Peyer's patch (tissue), 4 donors: ENCODE data around the gene MEGF8. TPM values are rescaled to one million over a fixed set of nuclear protein-coding genes. Genes with fewer than 3 reads are reported as not detected.

Experiments used
- DNase-seq, 3 donors: peaks; one replicate each; pipeline ENCODE4 v3.0.0-alpha.2; 2017 to 2019
- H3K27ac ChIP-seq, 4 donors: fragments of 200-600 bp; sonication (generic); one replicate each; pipeline ENCODE4 v1.5.1; 2016 to 2019
- H3K27me3 ChIP-seq, 2 donors: fragments of 200-600 bp; sonication (generic); one replicate each; pipeline ENCODE4 v1.5.1; 2019
- H3K36me3 ChIP-seq, 3 donors: fragments of 200-600 bp; sonication (generic); one replicate each; pipeline ENCODE4 v1.5.1; 2016 to 2019
- H3K4me1 ChIP-seq, 4 donors: fragments of 200-600 bp; sonication (generic); one replicate each; pipeline ENCODE4 v1.5.1; 2016 to 2019
- H3K4me3 ChIP-seq, 4 donors: fragments of 200-600 bp; sonication (generic); 1 replicate in 3 of 4; 2 replicates in 1 of 4; pipeline ENCODE4 v1.5.1; 2016 to 2019; ENCODE audit warnings: mild to moderate bottlenecking in 1 of 4
- H3K9me3 ChIP-seq, 4 donors: fragments of 200-600 bp; sonication (generic); one replicate each; pipeline ENCODE4 v1.5.1; 2016 to 2019; ENCODE audit warnings: mild to moderate bottlenecking in 1 of 4
- CTCF ChIP-seq, 6 experiments: fragments of 450-650 bp in 4 of 6; fragments of 200-600 bp in 2 of 6; sonication (generic) in 1 of 6; IDR thresholded peaks; one replicate each; pipeline ENCODE4 v1.5.1; 2017 to 2019; ENCODE audit warnings: antibody characterized with exemption in 6 of 6, mild to moderate bottlenecking in 3 of 6, moderate library complexity in 1 of 6
- POLR2A ChIP-seq, 2 donors: fragments of 450-650 bp; IDR thresholded peaks; one replicate each; pipeline ENCODE4 v1.5.1; 2017; ENCODE audit warnings: antibody characterized with exemption in 2 of 2, mild to moderate bottlenecking in 2 of 2, moderate library complexity in 2 of 2
- total RNA-seq, 4 donors: library from RNA; depleted of rRNA; stranded (reverse); fragments of >200 nt; gene quantifications; one replicate each; pipeline ENCODE4 v1.1.0, GENCODE V29; 2016

MEGF8 gene
- total RNA-seq, 4 donors from 2014 or later = 12.3 to 30.8 (median 22.3) TPM

GRCh38 chr19:42284591-42285341 is 40.7 kb upstream of the MEGF8 start:
- Histone ChIP-seq H3K36me3 (peaks cover 0 to 32% (median 0%) of the 10 kb centered on the region in 3 donors), H3K4me3 (peak overlapping the region; percentile 53 to 89 (median 76)), H3K27ac (peak overlapping the region; percentile 65 to 99 (median 88)), H3K9me3 (no peaks in the 10 kb centered on the region), H3K4me1 (peaks cover 6 to 56% (median 39%) of the 10 kb centered on the region in 4 donors), H3K27me3 (no peaks in the 10 kb centered on the region)
- no peak for TF ChIP-seq POLR2A (IDR thresholded peaks at IDR 0.05)
- TF ChIP-seq CTCF (IDR thresholded peaks at IDR 0.05) = no peak
- peak in 1 of 3 donors; percentile 29 for DNase-seq

GRCh38 chr19:42285541-42285941 is 39.9 kb upstream of the MEGF8 start:
- Histone ChIP-seq H3K27me3 (no peaks in the 10 kb centered on the region), H3K27ac (peak overlapping the region; percentile 20 to 96 (median 60)), H3K4me3 (peak overlapping the region in 2 of 4 donors; percentile 70 to 83), H3K9me3 (no peaks in the 10 kb centered on the region), H3K36me3 (peaks cover 0 to 40% (median 0%) of the 10 kb centered on the region in 3 donors), H3K4me1 (peaks cover 6 to 56% (median 37%) of the 10 kb centered on the region in 4 donors)
- peak in 1 of 3 donors; percentile 39 for DNase-seq
- TF ChIP-seq POLR2A (IDR thresholded peaks at IDR 0.05) (no peak), CTCF (IDR thresholded peaks at IDR 0.05) (no peak)

- no peak for DNase-seq
- peaks cover 6 to 56% (median 36%) of the 10 kb centered on the region in 4 donors for H3K4me1 ChIP-seq
- no peaks in the 10 kb centered on the region for H3K9me3 ChIP-seq
- no peaks in the 10 kb centered on the region for H3K27me3 ChIP-seq
- TF ChIP-seq CTCF (IDR thresholded peaks at IDR 0.05) (no peak), POLR2A (IDR thresholded peaks at IDR 0.05) (no peak)
- peak overlapping the region; percentile 20 to 96 (median 34) for H3K27ac ChIP-seq
- H3K36me3 ChIP-seq = peaks cover 0 to 44% (median 0%) of the 10 kb centered on the region in 3 donors
- H3K4me3 ChIP-seq = no peak overlapping the region
These were observed 39.5 kb upstream of the MEGF8 start for GRCh38 chr19:42285988-42286348.

GRCh38 chr19:42286349-42287016 is 39.0 kb upstream of the MEGF8 start:
- Histone ChIP-seq H3K4me1 (peaks cover 6 to 53% (median 31%) of the 10 kb centered on the region in 4 donors), H3K36me3 (peaks cover 0 to 49% (median 0%) of the 10 kb centered on the region in 3 donors), H3K9me3 (no peaks in the 10 kb centered on the region), H3K27ac (peak overlapping the region; percentile 20 to 96 (median 34)), H3K27me3 (no peaks in the 10 kb centered on the region), H3K4me3 (no peak overlapping the region)
- TF ChIP-seq CTCF (IDR thresholded peaks at IDR 0.05) = no peak
- TF ChIP-seq POLR2A (IDR thresholded peaks at IDR 0.05) = no peak
- no peak for DNase-seq

DNA sequence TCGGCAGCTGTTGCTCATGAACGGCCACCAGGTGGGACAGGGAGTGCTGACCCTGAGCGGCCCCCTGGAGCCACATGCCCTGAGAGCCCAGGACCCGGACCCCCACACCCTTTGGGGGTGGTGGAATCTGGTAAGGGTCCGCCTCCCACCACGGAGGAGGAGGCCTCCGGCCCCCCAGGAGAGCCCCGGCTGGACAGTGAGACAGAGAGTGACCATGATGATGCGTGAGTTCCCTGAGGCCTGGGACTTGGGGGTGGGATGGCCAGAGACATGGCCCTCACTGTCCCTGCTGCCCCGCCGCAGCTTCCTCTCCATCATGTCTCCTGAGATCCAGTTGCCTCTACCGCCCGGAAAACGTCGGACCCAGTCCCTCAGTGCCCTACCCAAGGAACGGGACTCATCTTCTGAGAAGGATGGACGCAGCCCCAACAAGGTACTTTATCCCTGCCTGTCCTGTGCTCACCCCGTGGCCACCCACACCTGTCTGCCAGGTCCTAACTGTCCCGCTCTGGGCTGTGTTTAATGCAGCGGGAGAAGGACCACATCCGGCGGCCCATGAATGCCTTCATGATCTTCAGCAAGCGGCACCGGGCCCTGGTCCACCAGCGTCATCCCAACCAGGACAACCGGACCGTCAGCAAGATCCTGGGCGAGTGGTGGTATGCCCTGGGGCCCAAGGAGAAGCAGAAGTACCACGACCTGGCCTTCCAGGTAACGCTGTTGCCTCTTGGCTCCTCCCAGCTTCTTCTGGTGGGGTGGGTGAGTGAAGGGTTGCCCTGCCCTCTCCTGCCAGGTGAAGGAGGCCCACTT is 38.2 kb upstream of the MEGF8 start:
- Histone ChIP-seq H3K4me1 (peaks cover 2 to 46% (median 23%) of the 10 kb centered on the region in 4 donors), H3K27me3 (no peaks in the 10 kb centered on the region), H3K4me3 (no peak overlapping the region), H3K36me3 (peaks cover 0 to 57% (median 0%) of the 10 kb centered on the region in 3 donors), H3K27ac (peak overlapping the region in 2 of 4 donors; percentile 29 to 96), H3K9me3 (no peaks in the 10 kb centered on the region)
- DNase-seq = no peak
- TF ChIP-seq CTCF (IDR thresholded peaks at IDR 0.05) (no peak), POLR2A (IDR thresholded peaks at IDR 0.05) (no peak)
